HEK293 (cell line): ENCODE data around the gene ERICH4.

Experiments
- CTCF ChIA-PET: fragments of 350-600 bp; formaldehyde crosslinking; extraction: SDS; loops from one replicate; lab custom pipeline; 2021; ENCODE audit warnings: antibody characterized with exemption; lab: Yijun Ruan, JAX
- POLR2A ChIA-PET: fragments of 300-600 bp; formaldehyde crosslinking; extraction: SDS; loops from one replicate; lab custom pipeline; 2020; ENCODE audit warnings: antibody characterized with exemption, inconsistent platforms; lab: Yijun Ruan, JAX
- H3K27ac ChIP-seq: fragments of 200-500 bp; sonication (Bioruptor generic); 2 replicates; pipeline ENCODE4 v1.5.1; 2014; ENCODE audit warnings: low read depth, low read length, control low read depth, inconsistent platforms; ENCODE audit errors: extremely low read depth
- H3K36me3 ChIP-seq, 2 experiments: fragments of 200-500 bp in 1 of 2; sonication (Bioruptor generic) in 1 of 2; 1 replicate in 1 of 2; 2 replicates in 1 of 2; pipeline ENCODE4 v1.5.1; 2014 to 2017; ENCODE audit warnings: inconsistent platforms in 2 of 2, low read length in 2 of 2; ENCODE audit not compliant: control insufficient read depth in 2 of 2, insufficient read depth in 1 of 2
- H3K4me1 ChIP-seq: fragments of 200-500 bp; sonication (Bioruptor generic); 2 replicates; pipeline ENCODE4 v1.5.1; 2014; ENCODE audit warnings: mild to moderate bottlenecking, low read length, inconsistent platforms; ENCODE audit not compliant: control insufficient read depth, insufficient read depth
- H3K4me3 ChIP-seq: 2 replicates; pipeline ENCODE4 v1.5.1; 2011; ENCODE audit warnings: low read depth, mild to moderate bottlenecking, control low read depth, low read length, moderate library complexity
- H3K9me3 ChIP-seq: fragments of 200-500 bp; sonication (Bioruptor generic); 2 replicates; pipeline ENCODE4 v1.5.1; 2014; ENCODE audit warnings: low read depth, low read length, inconsistent platforms; ENCODE audit not compliant: control insufficient read depth, insufficient read depth
- KLF9 ChIP-seq: fragments of 450-650 bp; formaldehyde crosslinking; IDR thresholded peaks from 2 replicates; pipeline ENCODE4 v1.5.1; 2016; ENCODE audit warnings: missing biosample characterization, missing genetic modification characterization, low read depth
- RBAK ChIP-seq: fragments of 450-650 bp; formaldehyde crosslinking; IDR thresholded peaks from 2 replicates; pipeline ENCODE4 v1.5.1; 2016; ENCODE audit warnings: missing biosample characterization, missing genetic modification characterization
- ZBTB21 ChIP-seq: fragments of 450-650 bp; formaldehyde crosslinking; IDR thresholded peaks from 2 replicates; pipeline ENCODE4 v1.5.1; 2017; ENCODE audit warnings: missing biosample characterization, missing genetic modification characterization
- ZBTB8A ChIP-seq: fragments of 450-650 bp; formaldehyde crosslinking; IDR thresholded peaks from 2 replicates; pipeline ENCODE4 v1.5.1; 2016; ENCODE audit warnings: missing biosample characterization, missing genetic modification characterization
- ZFP69B ChIP-seq: fragments of 450-650 bp; formaldehyde crosslinking; IDR thresholded peaks from 2 replicates; pipeline ENCODE4 v1.5.1; 2016; ENCODE audit warnings: missing biosample characterization, missing genetic modification characterization
- ZNF416 ChIP-seq: fragments of 450-650 bp; formaldehyde crosslinking; IDR thresholded peaks from 2 replicates; pipeline ENCODE4 v1.5.1; 2016; ENCODE audit warnings: missing biosample characterization, missing genetic modification characterization
- ZNF426 ChIP-seq: fragments of 450-650 bp; formaldehyde crosslinking; IDR thresholded peaks from 2 replicates; pipeline ENCODE4 v1.5.1; 2017; ENCODE audit warnings: missing biosample characterization, missing genetic modification characterization, mild to moderate bottlenecking, inconsistent platforms, moderate library complexity
- ZNF561 ChIP-seq: fragments of 450-650 bp; IDR thresholded peaks from 2 replicates; pipeline ENCODE4 v1.5.1; 2018; ENCODE audit warnings: missing biosample characterization, missing genetic modification characterization, borderline replicate concordance
- ZSCAN16 ChIP-seq: fragments of 450-650 bp; formaldehyde crosslinking; IDR thresholded peaks from 2 replicates; pipeline ENCODE4 v1.5.1; 2016; ENCODE audit warnings: missing biosample characterization, missing genetic modification characterization
- TF ChIP-seq, protein P1 (sequence below): fragments of 450-650 bp; formaldehyde crosslinking; IDR thresholded peaks from 2 replicates; pipeline ENCODE4 v1.5.1; 2016; ENCODE audit warnings: missing biosample characterization, missing genetic modification characterization
- TF ChIP-seq, protein P2 (sequence below): fragments of 450-650 bp; formaldehyde crosslinking; IDR thresholded peaks from 2 replicates; pipeline ENCODE4 v1.5.1; 2016; ENCODE audit warnings: missing biosample characterization, missing genetic modification characterization
- TF ChIP-seq, protein P3 (sequence below): fragments of 450-650 bp; formaldehyde crosslinking; conservative IDR thresholded peaks from 2 replicates; pipeline ENCODE4 v1.5.1; 2016; ENCODE audit warnings: low read depth, missing biosample characterization, missing genetic modification characterization
- TF ChIP-seq, protein P4 (sequence below): fragments of 450-650 bp; formaldehyde crosslinking; optimal IDR thresholded peaks from 2 replicates; pipeline ENCODE3; 2016; ENCODE audit warnings: missing biosample characterization, mild to moderate bottlenecking, missing genetic modification characterization
- TF ChIP-seq, protein P5 (sequence below): fragments of 450-650 bp; formaldehyde crosslinking; IDR thresholded peaks from 2 replicates; pipeline ENCODE4 v1.5.1; 2016; ENCODE audit warnings: missing biosample characterization, missing genetic modification characterization, borderline replicate concordance
- TF ChIP-seq, protein P6 (sequence below): fragments of 450-650 bp; formaldehyde crosslinking; IDR thresholded peaks from 2 replicates; pipeline ENCODE4 v1.5.1; 2017; ENCODE audit warnings: missing biosample characterization, missing genetic modification characterization

Gene ERICH4

DNA sequence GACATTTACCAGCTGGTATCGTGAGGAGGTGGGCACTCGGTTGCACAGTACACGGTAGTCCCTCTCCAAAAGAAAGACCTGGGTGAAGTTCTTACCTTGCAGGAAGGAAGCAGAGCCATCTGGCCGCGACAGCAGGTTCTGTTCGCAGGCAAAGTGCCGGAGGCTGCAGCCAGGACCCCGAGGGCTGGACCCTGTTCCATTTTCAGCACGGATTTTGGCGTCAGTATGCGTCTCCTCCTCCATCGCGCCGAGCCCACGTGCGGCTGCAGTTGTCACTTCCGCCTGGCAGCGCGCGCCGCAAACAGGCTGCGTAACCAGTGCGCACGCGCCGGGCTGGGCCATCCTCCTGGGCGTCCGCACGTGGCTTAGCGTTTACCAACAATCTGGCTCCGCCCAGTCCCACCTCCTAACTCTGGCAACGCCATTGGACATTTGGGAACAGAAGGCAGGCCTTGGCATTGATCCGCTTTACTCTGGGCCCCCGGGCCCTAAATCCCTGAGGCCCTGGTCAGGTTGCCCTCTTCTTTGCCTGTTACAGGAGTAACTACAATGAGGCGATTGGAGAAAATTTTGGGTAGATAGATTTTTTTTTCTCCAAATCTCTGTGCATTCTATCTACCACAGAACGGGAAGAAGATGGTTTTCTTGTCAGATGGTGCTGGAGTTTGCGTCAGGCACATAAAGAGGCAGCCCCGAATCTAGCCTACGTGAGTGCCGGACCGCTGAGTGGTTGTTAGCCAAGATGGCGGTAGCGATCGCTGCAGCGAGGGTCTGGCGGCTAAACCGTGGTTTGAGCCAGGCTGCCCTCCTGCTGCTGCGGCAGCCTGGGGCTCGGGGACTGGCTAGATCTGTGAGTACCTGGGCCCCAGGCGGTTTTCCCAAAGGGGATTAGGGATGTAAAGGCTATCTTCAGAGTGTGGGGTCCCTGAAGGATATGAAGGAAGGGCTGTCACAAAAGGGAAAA, 45.6 kb upstream of the ERICH4 start, which contains the start of the genes BCKDHA and EXOSC5 (continued):
- TF ChIP-seq, protein P1, sequence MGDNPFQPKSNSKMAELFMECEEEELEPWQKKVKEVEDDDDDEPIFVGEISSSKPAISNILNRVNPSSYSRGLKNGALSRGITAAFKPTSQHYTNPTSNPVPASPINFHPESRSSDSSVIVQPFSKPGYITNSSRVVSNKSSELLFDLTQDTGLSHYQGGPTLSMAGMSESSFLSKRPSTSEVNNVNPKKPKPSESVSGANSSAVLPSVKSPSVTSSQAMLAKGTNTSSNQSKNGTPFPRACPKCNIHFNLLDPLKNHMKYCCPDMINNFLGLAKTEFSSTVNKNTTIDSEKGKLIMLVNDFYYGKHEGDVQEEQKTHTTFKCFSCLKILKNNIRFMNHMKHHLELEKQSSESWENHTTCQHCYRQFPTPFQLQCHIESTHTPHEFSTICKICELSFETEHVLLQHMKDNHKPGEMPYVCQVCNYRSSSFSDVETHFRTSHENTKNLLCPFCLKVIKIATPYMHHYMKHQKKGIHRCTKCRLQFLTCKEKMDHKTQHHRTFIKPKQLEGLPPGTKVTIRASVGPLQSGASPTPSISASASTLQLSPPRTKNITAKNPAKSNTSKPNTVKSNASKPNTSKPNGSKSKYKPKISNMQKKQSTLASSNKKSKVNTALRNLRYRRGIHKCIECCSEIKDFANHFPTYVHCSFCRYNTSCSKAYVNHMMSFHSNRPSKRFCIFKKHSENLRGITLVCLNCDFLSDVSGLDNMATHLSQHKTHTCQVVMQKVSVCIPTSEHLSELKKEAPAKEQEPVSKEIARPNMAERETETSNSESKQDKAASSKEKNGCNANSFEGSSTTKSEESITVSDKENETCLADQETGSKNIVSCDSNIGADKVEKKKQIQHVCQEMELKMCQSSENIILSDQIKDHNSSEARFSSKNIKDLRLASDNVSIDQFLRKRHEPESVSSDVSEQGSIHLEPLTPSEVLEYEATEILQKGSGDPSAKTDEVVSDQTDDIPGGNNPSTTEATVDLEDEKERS (tag by site-specific recombination) = 0 out of 2 replicates have a peak, but pooled peaks have one; percentile 22
- TF ChIP-seq, protein P2, sequence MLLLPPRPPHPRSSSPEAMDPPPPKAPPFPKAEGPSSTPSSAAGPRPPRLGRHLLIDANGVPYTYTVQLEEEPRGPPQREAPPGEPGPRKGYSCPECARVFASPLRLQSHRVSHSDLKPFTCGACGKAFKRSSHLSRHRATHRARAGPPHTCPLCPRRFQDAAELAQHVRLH (tag by site-specific recombination) = peak; percentile 17; the same call in 1 of the 2 replicates
- TF ChIP-seq ZBTB21 (tag by site-specific recombination) (peak; percentile 39), ZFP69B (tag by site-specific recombination) (peak; percentile 68; the same call in 1 of the 2 replicates), ZNF561 (tag by site-specific recombination) (peak; percentile 59; the same call in 1 of the 2 replicates), ZNF416 (tag by site-specific recombination) (no peak), KLF9 (tag by site-specific recombination) (peak; percentile 56)
- TF ChIP-seq, protein P3, sequence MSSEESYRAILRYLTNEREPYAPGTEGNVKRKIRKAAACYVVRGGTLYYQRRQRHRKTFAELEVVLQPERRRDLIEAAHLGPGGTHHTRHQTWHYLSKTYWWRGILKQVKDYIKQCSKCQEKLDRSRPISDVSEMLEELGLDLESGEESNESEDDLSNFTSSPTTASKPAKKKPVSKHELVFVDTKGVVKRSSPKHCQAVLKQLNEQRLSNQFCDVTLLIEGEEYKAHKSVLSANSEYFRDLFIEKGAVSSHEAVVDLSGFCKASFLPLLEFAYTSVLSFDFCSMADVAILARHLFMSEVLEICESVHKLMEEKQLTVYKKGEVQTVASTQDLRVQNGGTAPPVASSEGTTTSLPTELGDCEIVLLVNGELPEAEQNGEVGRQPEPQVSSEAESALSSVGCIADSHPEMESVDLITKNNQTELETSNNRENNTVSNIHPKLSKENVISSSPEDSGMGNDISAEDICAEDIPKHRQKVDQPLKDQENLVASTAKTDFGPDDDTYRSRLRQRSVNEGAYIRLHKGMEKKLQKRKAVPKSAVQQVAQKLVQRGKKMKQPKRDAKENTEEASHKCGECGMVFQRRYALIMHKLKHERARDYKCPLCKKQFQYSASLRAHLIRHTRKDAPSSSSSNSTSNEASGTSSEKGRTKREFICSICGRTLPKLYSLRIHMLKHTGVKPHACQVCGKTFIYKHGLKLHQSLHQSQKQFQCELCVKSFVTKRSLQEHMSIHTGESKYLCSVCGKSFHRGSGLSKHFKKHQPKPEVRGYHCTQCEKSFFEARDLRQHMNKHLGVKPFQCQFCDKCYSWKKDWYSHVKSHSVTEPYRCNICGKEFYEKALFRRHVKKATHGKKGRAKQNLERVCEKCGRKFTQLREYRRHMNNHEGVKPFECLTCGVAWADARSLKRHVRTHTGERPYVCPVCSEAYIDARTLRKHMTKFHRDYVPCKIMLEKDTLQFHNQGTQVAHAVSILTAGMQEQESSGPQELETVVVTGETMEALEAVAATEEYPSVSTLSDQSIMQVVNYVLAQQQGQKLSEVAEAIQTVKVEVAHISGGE (tag by site-specific recombination) = peak; percentile 26
- TF ChIP-seq, all 188 proteins: peak for 54

DNA sequence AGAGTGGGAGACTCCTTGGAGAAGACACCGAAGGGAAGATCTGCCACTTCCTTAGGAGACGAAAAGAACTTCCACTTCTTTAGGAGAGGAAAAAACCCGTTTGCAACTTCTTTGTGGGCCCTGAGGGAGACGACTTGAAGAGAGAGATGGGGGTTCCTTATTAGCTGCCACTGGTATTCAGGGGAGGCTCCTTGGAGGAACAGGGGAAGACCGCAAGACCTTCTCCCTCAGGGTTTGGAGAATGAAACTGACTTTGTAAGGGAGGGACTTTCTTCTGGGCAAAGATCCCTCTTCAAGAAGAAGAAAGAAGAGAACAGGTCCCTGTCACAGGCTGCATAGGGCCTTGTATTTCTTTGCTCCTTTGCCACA, 44.9 kb upstream of the ERICH4 start:
- H3K4me3 ChIP-seq = peak overlapping the region; percentile 79
- TF ChIP-seq, protein P4, sequence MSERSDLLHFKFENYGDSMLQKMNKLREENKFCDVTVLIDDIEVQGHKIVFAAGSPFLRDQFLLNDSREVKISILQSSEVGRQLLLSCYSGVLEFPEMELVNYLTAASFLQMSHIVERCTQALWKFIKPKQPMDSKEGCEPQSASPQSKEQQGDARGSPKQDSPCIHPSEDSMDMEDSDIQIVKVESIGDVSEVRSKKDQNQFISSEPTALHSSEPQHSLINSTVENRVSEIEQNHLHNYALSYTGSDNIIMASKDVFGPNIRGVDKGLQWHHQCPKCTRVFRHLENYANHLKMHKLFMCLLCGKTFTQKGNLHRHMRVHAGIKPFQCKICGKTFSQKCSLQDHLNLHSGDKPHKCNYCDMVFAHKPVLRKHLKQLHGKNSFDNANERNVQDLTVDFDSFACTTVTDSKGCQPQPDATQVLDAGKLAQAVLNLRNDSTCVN = no peak
- TF ChIP-seq ZSCAN16 (tag by site-specific recombination) (no peak), RBAK (0 out of 2 replicates have a peak, but pooled peaks have one; percentile 7)
- ChIA-PET CTCF (interaction anchor here (1.1 to 1.6 kb wide), 2 partner anchors 11 to 244 kb away, joined by 5 to 9 read pairs; no protein-coding TSS in a partner anchor), POLR2A (interaction anchor here (1.6 to 1.9 kb wide), 2 partner anchors 34 to 41 kb away, joined by 8 read pairs; partner anchors contain the start of genes B9D2 and DMAC2)
- peaks cover 11% of the 10 kb centered on the region; the same call in 1 of the 2 replicates for H3K4me1 ChIP-seq
- peak overlapping the region; percentile 91 for H3K27ac ChIP-seq
- H3K36me3 ChIP-seq = peaks cover 0 to 9% of the 10 kb centered on the region in 2 experiments; a peak in 1 of 3 replicates
- H3K9me3 ChIP-seq = no peaks in the 10 kb centered on the region

DNA sequence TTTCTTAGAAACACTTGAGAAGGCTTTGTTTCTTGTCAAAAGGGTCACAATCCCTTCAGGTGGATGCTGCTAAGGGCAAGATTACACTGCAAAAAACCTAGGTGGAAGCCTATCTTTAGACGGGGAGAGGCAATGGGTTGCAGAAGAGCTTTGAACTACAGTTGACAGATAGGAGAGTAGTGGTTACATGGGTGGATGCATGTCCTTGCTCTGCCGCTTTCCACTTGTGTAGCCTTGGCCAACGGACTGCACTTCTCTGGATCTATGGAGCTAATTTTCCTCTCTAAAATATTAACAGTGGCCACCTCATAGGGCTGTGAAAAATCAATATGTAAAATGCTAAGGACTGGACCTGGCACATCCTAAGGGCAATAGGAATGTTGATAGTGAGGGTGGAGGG, 44.4 kb upstream of the ERICH4 start:
- peak overlapping the region; percentile 79 for H3K4me3 ChIP-seq
- H3K27ac ChIP-seq = no peak overlapping the region
- H3K9me3 ChIP-seq = no peaks in the 10 kb centered on the region
- ChIA-PET CTCF (interaction anchor here (0.6 to 1.6 kb wide), 6 partner anchors 10 to 243 kb away, joined by 3 to 9 read pairs (median 4); no protein-coding TSS in a partner anchor), POLR2A (interaction anchor here (0.7 to 1.9 kb wide), 4 partner anchors 10 to 66 kb away, joined by 3 to 8 read pairs (median 7); partner anchors contain the start of genes B9D2 and DMAC2)
- H3K4me1 ChIP-seq = peaks cover 11% of the 10 kb centered on the region; the same call in 1 of the 2 replicates
- peaks cover 0 to 7% of the 10 kb centered on the region in 2 experiments; a peak in 1 of 3 replicates for H3K36me3 ChIP-seq
- no peak for TF ChIP-seq ZNF426 (tag by site-specific recombination)
- TF ChIP-seq, protein P5, sequence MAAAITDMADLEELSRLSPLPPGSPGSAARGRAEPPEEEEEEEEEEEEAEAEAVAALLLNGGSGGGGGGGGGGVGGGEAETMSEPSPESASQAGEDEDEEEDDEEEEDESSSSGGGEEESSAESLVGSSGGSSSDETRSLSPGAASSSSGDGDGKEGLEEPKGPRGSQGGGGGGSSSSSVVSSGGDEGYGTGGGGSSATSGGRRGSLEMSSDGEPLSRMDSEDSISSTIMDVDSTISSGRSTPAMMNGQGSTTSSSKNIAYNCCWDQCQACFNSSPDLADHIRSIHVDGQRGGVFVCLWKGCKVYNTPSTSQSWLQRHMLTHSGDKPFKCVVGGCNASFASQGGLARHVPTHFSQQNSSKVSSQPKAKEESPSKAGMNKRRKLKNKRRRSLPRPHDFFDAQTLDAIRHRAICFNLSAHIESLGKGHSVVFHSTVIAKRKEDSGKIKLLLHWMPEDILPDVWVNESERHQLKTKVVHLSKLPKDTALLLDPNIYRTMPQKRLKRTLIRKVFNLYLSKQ (tag by site-specific recombination) = no peak
- no peak for TF ChIP-seq ZBTB8A
- TF ChIP-seq, protein P6, sequence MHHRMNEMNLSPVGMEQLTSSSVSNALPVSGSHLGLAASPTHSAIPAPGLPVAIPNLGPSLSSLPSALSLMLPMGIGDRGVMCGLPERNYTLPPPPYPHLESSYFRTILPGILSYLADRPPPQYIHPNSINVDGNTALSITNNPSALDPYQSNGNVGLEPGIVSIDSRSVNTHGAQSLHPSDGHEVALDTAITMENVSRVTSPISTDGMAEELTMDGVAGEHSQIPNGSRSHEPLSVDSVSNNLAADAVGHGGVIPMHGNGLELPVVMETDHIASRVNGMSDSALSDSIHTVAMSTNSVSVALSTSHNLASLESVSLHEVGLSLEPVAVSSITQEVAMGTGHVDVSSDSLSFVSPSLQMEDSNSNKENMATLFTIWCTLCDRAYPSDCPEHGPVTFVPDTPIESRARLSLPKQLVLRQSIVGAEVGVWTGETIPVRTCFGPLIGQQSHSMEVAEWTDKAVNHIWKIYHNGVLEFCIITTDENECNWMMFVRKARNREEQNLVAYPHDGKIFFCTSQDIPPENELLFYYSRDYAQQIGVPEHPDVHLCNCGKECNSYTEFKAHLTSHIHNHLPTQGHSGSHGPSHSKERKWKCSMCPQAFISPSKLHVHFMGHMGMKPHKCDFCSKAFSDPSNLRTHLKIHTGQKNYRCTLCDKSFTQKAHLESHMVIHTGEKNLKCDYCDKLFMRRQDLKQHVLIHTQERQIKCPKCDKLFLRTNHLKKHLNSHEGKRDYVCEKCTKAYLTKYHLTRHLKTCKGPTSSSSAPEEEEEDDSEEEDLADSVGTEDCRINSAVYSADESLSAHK (tag by site-specific recombination) = no peak
